ENCODE results near the gene RNF207.

DNA sequence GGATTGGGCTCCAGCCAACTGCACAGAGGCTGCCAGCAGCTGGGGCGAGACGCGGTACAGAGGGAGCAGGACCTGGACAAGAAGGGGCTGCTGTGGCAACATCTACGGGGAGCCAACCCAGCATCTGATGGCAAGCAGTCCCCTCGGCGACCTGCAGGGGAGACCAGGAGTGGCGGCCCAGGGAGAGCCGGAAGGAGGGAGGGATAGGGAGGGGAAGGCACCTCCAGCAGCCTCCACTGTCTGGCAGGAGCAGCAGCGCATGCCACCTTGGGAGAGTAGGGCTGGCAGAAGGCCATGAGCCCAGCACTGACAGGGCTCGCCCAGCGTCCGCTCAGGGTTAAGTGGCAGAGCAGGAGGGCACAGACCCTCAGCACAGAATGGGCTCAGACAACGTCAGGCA, 43.1 kb upstream of the RNF207 start:
- TF ChIP-seq, protein P1, sequence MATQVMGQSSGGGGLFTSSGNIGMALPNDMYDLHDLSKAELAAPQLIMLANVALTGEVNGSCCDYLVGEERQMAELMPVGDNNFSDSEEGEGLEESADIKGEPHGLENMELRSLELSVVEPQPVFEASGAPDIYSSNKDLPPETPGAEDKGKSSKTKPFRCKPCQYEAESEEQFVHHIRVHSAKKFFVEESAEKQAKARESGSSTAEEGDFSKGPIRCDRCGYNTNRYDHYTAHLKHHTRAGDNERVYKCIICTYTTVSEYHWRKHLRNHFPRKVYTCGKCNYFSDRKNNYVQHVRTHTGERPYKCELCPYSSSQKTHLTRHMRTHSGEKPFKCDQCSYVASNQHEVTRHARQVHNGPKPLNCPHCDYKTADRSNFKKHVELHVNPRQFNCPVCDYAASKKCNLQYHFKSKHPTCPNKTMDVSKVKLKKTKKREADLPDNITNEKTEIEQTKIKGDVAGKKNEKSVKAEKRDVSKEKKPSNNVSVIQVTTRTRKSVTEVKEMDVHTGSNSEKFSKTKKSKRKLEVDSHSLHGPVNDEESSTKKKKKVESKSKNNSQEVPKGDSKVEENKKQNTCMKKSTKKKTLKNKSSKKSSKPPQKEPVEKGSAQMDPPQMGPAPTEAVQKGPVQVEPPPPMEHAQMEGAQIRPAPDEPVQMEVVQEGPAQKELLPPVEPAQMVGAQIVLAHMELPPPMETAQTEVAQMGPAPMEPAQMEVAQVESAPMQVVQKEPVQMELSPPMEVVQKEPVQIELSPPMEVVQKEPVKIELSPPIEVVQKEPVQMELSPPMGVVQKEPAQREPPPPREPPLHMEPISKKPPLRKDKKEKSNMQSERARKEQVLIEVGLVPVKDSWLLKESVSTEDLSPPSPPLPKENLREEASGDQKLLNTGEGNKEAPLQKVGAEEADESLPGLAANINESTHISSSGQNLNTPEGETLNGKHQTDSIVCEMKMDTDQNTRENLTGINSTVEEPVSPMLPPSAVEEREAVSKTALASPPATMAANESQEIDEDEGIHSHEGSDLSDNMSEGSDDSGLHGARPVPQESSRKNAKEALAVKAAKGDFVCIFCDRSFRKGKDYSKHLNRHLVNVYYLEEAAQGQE (IDR thresholded peaks at IDR 0.05; ENCODE audit: low read depth), result no peak
- TF ChIP-seq CREB1 (IDR thresholded peaks at IDR 0.05; ENCODE audit: low read depth), result no peak
